Gastrocnemius medialis (tissue), 4 donors: Measurements from ENCODE around the gene FEZF2.

Source experiments
- POLR2A ChIP-seq, 2 donors: fragments of 450-650 bp; IDR thresholded peaks; one replicate each; pipeline ENCODE4 v1.6.1; 2017; ENCODE audit warnings: antibody characterized with exemption in 2 of 2, mild to moderate bottlenecking in 2 of 2, moderate library complexity in 2 of 2
- TF ChIP-seq, protein P1 (sequence below), 5 experiments: fragments of 450-650 bp in 3 of 5; fragments of 200-600 bp in 2 of 5; sonication (generic) in 2 of 5; IDR thresholded peaks in 4 of 5; conservative IDR thresholded peaks in 1 of 5; 1 replicate in 4 of 5; 2 replicates in 1 of 5; pipeline ENCODE4 v1.5.1; 2016 to 2019; ENCODE audit warnings: antibody characterized with exemption in 5 of 5, mild to moderate bottlenecking in 3 of 5, moderate library complexity in 3 of 5

DNA sequence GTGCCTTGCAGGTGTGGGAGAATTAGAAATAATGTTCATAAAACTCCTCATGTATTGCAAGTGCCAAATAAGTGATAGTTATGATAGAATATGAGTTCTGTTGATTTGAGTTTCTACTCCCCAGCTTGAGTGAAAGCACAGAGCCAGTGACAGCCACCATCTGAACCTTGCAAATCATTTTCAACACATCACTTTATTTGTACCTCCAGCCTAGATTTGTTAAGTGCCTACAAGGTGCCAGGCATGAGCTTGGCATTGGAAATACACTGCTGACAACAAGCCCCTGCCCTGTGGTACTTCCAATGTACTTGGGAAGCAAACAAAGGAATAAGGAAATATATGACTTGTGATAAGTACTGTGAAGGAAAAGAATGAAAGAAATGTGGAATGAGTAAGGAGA, 17.0 kb downstream of the FEZF2 start:
- TF ChIP-seq, protein P1, sequence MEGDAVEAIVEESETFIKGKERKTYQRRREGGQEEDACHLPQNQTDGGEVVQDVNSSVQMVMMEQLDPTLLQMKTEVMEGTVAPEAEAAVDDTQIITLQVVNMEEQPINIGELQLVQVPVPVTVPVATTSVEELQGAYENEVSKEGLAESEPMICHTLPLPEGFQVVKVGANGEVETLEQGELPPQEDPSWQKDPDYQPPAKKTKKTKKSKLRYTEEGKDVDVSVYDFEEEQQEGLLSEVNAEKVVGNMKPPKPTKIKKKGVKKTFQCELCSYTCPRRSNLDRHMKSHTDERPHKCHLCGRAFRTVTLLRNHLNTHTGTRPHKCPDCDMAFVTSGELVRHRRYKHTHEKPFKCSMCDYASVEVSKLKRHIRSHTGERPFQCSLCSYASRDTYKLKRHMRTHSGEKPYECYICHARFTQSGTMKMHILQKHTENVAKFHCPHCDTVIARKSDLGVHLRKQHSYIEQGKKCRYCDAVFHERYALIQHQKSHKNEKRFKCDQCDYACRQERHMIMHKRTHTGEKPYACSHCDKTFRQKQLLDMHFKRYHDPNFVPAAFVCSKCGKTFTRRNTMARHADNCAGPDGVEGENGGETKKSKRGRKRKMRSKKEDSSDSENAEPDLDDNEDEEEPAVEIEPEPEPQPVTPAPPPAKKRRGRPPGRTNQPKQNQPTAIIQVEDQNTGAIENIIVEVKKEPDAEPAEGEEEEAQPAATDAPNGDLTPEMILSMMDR (IDR thresholded peaks at IDR 0.05 in 4 of 5, conservative IDR thresholded peaks at IDR 0.05 in 1 of 5): no peak
- TF ChIP-seq POLR2A (IDR thresholded peaks at IDR 0.05): no peak
